HUDEP-2 (cell line): ENCODE measurements around the gene DIS3L2.
A peak's percentile ranks its signal among the peaks of the same experiment; 100 is the strongest.

Experiments used
- DNase-seq, 76 experiments: peaks; one replicate each; lab custom pipeline; 2025; ENCODE audit not compliant: unreplicated experiment in 76 of 76; lab: John Stamatoyannopoulos, UW

The DIS3L2 gene

DNA sequence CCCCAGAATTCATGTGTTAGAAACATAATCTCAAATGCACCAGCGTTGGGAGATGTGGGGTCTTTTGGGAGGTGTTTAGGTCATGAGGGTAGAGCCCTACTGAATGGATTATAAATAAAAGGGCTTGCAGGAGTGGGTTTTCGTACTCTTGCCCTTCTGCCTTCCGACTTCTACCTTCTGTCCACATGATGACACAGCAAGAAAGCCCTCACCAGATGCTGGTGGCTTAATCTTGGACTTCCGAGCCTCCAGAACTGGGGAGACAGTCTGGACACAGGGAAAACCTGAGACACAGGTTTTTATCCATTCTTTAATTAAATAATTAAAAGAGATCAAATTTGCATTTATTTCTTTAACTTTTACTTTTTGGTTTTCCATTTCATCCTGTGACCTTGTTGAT, 87.8 kb downstream of the DIS3L2 start:
- no peak for DNase-seq

- DNase-seq = no peak
Measured at GRCh38 chr2:232052591-232052990, 91.1 kb downstream of the DIS3L2 start.

DNA sequence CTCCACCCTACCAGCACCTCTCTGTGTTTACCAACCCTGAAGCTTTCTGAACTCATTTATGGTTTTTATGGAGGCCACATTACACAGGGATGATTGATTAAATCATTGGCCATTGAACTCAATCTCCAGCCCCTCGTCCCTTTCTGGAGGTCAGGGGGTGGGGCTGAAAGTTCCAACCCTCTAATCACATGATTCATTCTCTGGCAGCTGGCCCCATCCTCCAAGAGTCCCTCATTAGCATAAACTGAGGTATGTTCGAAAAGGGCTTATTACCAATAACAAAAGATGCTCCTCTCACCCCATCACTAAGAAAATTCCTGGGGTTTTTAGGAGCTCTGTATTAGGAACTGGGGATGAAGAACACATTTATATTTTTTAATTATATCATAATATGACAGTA, 92.3 kb downstream of the DIS3L2 start:
- DNase-seq = no peak

DNA sequence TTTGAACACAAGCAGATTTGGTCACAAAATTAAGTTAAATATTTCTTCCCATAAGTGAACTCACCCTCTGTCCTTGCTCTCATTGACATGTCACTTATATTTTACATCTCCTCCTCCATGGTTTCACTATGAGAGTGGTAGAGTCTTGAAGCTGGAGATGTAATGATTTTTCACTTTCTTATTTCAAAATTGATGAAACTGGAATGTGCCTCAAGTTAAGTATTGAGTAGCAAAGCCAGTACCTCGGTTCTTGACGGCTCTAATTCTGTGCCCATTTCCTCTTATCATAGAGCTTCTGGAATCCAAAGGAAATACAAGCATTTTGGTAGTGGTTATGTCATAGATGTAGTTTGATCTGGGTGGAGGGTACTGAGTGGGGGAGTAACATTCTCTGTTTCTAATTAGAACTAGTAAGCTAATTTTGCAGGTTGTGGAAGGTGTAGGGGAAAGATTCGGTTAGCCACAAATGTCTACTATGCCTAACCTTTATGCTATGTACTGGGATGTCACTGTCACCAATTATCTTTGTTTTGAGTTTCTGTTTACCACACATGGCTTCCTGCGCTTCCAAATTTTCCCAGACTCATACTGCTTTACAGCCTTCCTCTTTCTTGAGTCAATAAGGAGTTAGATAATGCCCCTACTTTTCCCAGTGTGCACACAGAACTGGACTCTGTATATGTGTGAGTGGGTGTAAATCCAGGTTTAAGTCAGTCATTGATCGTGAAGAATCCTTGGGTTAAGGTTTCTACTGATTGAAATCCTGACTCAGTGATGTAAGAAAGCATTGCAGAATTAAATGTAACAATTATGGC, 96.8 kb downstream of the DIS3L2 start:
- DNase-seq = no peak

DNA sequence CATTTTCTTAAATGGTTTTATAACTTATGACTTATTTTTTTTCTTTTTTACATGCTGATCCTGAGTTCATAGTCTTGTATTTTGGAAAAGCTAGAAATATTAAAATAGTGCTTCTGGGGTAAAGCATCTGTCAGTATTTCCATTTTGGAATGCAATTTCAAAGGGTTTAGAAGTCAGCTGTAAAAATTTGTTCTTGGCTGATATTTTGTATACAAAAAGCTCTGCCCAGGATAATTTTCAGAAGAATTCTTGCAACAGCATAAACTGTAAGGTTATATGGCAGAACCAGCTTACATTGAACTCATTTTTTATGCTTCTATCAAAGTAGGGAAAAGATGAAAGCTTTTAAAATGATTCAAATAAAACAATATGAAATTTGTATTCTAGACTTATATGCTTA, 97.4 kb downstream of the DIS3L2 start:
- DNase-seq = no peak

GRCh38 chr2:232061265-232061664, 99.8 kb downstream of the DIS3L2 start:
- no peak for DNase-seq

DNA sequence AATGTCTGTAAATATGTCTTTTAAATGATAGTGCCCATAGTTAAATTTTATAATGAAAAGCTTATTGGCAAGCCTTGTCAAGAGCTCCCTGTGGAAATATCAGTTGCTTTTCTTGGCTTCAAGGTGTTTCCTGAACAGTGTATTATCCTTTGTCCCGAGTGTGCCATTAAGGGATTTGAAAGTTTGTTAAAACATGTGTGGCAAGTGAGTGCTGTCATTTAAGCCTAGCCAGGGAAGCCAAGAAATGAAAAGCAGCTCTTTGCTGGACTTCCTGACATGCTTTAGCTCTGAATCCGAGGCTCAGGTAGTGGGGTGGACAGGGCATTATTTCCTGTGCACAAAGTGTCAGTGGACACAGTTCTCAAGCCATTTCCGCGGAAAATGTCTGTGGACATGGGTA, 111.5 kb downstream of the DIS3L2 start:
- no peak for DNase-seq

GRCh38 chr2:232073699-232074098, 112.2 kb downstream of the DIS3L2 start:
- DNase-seq = no peak

GRCh38 chr2:232075080-232075479, 113.6 kb downstream of the DIS3L2 start:
- no peak for DNase-seq

GRCh38 chr2:232075859-232076258, 114.3 kb downstream of the DIS3L2 start:
- no peak for DNase-seq

GRCh38 chr2:232076272-232076671, 114.8 kb downstream of the DIS3L2 start:
- no peak for DNase-seq

DNA sequence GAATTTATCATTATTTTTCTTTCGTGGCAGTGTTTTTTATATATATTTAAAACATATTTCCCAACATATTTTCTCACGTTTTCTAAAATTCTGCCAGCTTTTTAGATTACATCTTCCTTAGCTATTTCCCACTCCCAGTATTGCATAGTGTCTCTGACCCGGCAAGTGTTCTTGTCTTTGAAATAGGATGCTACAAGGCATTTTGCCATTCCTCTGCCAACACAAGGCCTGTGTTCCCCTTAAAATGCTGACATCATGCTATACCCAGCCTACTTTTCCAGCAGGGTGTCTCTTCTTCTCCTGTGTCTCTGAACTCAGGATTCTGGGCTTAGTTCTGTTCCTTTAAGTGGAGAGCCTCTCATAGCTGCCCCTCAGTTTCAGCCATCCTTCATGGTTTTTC, 115.2 kb downstream of the DIS3L2 start:
- no peak for DNase-seq

DNA sequence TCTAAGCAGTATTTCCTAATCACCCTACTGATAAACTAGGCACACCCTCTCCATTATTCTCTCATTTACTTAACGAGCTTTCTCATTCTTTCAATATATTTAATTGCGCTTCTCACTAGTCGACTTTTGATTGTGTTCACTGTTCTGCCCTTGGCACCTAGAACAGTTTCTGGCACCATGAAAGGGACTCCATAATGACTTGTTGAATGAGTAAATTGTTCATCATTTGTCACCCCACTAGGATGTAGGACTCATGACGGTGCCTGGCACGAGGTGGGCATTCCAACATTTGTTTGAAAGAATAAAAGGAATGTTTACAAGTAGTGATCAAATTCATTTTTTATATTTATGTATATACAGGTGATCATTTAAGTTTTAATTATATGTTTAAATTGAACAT, 123.7 kb downstream of the DIS3L2 start:
- DNase-seq = no peak

GRCh38 chr2:232085826-232086425, 124.4 kb downstream of the DIS3L2 start:
- DNase-seq = no peak

DNA sequence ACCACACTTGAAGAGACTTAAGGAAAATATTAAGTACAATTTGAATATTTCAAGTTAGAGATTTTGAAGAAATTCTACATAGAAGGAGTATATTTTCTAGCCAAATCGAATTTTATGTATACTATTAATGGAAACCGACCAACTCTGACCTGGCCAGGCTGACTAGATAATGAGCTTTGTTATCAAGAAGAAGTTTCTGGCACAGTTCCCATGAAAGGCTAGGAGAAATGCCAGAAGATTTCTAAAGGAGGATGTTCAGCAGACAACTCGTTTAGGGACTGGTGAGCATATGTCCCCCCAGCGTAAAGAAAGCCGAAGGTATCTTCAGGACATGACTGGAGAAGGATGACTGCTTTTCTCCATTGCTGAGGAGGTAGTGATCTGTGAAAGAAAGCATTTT, 127.3 kb downstream of the DIS3L2 start:
- peak in 27 of 76 experiments; percentile 2 to 60 (median 22) for DNase-seq

DNA sequence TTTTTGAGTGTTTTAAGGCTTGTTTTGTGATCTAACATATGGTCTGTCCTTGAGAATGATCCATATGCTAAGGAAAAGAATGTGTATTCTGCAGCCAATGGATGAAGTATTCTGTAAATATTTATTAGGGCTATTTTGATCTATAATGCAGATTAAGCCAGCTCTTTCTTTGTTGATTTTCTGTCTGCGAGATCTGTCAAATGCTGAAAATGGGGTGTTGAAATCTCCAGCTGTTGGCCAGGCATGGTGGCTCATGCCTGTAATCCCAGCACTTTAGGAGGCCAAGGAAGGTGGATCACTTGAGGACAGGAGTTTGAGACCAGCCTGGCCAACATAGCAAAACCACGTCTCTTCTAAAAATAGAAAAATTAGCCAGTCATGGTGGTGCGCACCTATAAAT, 132.7 kb downstream of the DIS3L2 start:
- DNase-seq = no peak

GRCh38 chr2:232094883-232095282, 133.4 kb downstream of the DIS3L2 start:
- DNase-seq = no peak

- no peak for DNase-seq
Measured at GRCh38 chr2:232097260-232097659, 135.7 kb downstream of the DIS3L2 start.

GRCh38 chr2:232097758-232098157, 136.2 kb downstream of the DIS3L2 start:
- no peak for DNase-seq

DNA sequence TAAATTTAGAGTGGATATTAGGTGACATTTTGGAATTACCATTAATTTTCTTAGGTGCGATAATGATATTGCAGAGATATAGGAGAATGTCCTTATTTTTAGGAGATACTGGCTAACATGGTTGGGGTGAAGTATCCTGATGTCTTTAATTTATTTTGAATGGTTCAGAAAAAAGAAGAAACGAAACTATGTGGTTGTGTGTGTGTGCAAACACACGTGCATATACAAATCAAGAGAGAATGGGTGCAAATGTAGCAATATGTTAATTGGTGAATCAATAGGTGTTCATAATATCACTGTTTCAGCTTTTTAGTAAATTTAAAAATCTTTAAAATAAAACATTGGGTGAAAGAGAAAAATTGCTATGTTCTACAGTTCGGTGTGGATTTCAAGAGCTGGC, 140.9 kb downstream of the DIS3L2 start:
- DNase-seq = no peak

- no peak for DNase-seq
Measured at GRCh38 chr2:232103140-232103737, 141.7 kb downstream of the DIS3L2 start.

DNA sequence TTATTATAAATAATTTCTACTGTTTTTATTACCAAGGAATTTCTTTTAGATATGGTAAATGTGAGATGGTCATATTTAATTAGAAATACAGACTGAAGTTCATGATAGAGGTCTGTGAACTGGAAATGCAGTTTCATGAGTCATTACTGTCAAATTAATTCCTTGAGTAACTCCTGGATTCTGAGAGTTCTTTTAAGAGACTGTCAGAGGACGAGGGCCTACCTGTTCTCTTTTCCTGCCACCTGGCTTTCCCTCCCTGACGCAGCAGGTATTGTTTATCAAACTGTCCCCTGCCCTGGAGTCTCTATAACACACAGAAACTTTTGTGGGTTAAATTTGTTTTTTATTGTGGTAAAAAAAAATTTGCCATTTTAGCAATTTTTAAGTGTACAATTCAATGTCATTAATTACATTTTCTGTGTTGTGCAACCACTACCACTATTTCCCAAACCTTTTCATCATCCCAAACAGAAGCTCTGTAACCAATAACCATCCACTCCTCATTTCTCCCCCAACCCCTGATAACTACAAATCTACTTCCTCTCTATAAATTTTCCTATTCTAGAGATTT, 142.6 kb downstream of the DIS3L2 start:
- DNase-seq = no peak
